Jurkat, Clone E6-1 (cell line): ENCODE data around the gene NYNRIN. TPM values are rescaled to one million over a fixed set of nuclear protein-coding genes. Genes with fewer than 3 reads are reported as not detected.
"Not testable (repeated sequence)": the region's sequence is repeated elsewhere in the genome, so short reads cannot be mapped to it uniquely, and the experiment has no call there.

Experiments used
- DNase-seq: peaks from one replicate; pipeline ENCODE4 v3.0.0-alpha.2; 2011; ENCODE audit warnings: low read depth, low spot score
- H3K4me3 ChIP-seq: 2 replicates; pipeline ENCODE4 v1.5.1; 2011; ENCODE audit warnings: mild to moderate bottlenecking, low read length, control low read depth, moderate library complexity
- polyA plus RNA-seq: library from polyadenylated mRNA; unstranded; fragments of >200 nt; gene quantifications from one replicate; pipeline ENCODE4 v1.2.1, GENCODE V29; 2012; ENCODE audit warnings: missing spikeins; ENCODE audit not compliant: insufficient read length, insufficient read depth

Gene NYNRIN
- polyA plus RNA-seq = 1.4 TPM

DNA sequence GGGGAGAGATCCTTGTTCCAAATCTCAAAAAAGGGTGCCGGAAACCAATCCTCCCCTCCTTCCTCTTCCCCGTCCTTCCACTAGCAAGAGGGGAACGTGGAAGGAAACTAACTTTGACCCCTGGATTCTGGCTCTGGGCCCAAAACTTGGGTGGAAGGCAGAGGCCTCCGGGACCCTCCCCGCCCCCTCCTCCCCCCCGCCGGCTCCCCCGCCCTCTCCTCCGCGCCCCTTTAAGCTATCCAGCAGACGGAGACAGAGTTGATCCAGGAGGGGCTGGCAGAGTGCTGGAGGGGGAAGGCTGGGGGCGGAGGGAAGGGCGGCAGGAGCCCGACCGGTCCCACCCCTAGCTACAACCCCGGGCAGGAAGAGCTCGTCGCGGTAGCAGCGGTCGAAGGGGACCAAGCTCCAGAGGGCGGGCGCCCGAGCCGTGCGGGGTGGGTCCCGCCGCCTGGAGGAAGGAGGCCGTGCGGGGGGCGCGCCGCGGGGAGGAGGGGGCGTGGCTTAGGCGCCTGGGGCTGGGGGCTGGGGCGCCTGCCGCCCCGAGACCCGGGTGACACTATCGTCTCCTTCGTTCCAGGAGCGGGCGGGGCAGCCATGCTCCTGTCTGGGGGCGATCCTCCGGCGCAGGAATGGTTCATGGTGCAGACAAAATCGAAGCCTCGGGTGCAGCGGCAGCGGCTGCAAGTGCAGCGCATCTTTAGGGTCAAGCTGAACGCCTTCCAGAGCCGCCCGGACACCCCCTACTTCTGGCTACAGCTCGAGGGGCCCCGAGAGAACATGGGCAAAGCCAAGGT, at the start of gene NYNRIN:
Gene NYNRIN, plus strand, starts transcription at position 351 of the 794 bp plus-strand sequence. Its CDS starts 244 bp downstream, at position 595.
- no peak for DNase-seq
- H3K4me3 ChIP-seq = no peak within 1 kb of the TSS

DNA sequence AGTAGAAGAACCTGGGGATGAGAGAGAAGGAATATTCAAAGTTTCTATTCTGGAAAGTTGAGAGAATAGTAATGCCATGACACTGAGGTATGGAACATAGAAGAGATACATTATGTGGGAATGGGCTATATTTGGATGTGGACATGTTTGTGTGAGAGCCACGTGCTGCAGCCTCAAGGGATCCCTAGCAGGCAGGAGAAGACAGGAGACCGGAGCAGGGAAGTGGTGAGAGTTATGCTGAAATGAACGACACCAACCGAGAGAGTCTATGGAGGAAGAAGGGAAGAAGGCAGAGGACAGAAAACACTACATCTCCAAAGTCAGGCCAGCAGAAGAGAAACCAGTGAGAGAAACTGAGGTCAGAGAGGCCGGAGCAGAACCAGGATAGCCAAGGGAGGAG, 49.1 kb upstream of the NYNRIN start:
- no peak for DNase-seq
- H3K4me3 ChIP-seq = no peak overlapping the region

DNA sequence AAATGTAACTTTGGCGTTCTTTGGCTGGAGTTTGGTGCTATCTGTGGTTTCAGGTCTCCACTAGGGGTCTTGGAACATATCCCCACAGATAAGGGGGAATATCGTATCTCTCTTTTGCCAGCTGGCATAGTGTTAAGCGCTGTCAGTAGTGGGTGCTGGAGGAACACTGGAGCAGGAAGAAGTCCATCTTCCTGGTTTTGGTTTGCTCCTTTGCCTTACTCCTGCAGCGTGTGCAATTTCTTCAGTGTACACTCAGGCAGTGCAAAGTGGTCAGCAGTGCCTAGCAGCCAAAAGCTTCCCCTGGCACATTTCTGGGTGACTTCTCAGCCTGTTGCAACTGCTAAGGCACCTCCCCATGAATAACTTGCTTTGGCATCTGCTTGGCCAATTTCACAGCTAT, 47.3 kb upstream of the NYNRIN start:
- no peak overlapping the region for H3K4me3 ChIP-seq
- no peak for DNase-seq

DNA sequence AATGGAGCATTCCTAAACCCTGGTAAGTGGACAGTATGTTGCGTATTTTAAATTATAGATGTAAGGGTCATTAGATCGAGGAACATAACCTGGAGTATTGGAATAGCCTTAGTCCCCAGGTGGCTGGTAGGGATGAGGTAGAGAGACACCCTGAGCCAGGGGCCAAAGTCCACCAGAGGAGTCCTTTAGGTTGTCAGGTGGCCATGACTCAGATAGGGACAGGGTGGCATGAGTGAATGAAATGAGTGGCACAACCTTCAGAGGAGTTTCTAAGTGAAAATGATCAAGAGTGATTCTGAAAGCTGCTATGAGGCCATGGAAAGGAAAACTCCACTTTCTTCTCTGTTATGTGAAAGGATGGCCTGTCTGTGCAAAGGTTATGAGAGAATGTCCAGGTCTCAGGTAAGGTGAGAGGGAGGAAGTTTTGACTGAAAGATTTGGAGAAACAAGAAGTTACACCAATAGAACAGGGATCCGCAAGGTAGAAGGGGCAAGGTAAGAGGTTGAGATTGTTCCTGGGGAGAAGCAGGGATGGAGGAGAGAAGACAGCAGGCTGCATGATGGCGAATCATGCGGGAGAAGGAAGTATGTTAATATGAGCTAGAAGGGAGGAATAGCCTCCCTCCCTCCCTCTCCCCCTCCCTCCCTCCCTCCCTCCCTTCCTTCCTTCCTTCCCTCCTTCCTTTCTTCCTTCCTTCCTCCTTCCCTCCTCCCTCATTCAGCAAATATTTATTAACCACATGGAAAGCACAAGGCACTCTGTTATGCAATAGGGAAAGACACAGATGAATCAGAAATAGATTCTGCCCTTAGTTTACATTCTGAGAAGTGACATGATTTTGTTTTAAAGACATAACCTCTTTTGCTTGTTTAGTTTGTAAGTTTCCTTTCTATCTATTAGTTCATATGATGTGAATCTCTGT, 45.0 kb upstream of the NYNRIN start:
- no peak overlapping the region for H3K4me3 ChIP-seq
- DNase-seq = no peak

DNA sequence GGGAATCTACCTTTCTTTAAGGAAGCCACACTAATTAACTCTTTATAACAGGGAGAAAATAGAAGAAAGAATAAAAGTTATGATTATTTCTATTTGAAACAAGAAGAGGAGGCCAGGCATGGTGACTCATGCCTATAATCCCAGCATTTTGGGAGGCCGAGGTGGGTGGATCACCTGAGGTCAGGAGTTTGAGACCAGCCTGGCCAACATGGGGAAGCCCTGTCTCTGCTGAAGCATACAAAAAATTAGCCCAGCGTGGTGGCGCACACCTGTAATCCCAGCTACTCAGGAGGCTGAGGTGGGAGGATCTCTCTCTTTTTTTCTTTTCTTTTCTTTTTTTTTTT, 44.3 kb upstream of the NYNRIN start:
- not testable (repeated sequence) for H3K4me3 ChIP-seq, DNase-seq

DNA sequence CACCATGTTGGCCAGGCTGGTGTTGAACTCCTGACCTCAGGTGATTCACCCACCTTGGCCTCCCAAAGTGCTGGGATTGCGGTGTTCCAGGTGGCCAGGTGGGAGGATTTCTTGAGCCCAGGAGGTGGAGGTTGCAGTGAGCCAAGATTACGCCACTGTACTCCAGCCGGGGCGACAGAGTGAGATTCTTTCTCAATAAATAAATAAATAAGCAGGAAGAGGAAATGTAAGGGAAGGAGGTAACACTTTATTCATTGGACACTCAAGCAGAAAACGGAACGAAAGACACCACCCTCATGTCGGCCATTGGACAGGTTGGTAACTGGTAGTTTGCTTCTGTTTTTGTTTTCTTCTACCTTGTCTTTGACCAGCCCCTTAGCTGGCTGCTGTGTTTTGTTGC, 43.8 kb upstream of the NYNRIN start:
- no peak for DNase-seq
- no peak overlapping the region for H3K4me3 ChIP-seq

DNA sequence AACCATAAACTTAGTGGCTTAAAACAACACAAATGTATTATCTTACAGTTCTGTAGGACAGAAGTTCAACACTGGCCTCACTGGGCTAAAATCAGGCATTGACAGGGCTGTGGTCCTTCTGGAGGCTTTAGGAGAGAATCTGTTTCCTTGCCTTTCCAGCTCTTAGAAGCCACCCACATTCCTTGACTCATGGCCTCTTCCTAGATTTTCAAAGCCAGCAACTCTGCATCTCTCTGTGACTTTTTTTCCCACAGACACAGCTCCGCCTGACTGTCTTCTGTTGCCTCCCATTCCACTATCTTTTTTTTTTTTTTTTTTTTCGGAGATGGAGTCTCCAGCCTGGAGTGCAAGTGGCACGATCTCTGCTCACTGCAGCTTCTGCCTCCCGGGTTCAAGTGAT, 42.6 kb upstream of the NYNRIN start:
- no peak for DNase-seq
- H3K4me3 ChIP-seq = no peak overlapping the region

DNA sequence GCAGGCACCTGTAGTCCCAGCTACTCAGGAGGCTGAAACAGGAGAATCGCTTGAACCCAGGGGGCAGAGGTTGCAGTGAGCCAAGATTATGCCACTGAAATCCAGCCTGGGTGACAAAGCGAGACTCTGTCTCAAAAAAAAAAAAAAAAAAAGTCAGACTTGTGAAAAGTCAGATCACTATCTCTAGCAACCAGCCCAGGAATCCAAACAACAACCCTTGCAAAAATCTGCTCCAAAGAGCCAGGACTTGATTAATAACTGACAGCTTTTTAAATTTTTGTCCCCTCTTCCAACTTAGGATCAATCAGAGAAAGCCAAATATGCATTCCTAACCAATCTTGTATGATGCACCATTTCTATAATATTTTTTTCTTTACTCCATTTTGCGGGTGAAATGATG, 38.5 kb upstream of the NYNRIN start:
- H3K4me3 ChIP-seq = no peak overlapping the region
- no peak for DNase-seq

DNA sequence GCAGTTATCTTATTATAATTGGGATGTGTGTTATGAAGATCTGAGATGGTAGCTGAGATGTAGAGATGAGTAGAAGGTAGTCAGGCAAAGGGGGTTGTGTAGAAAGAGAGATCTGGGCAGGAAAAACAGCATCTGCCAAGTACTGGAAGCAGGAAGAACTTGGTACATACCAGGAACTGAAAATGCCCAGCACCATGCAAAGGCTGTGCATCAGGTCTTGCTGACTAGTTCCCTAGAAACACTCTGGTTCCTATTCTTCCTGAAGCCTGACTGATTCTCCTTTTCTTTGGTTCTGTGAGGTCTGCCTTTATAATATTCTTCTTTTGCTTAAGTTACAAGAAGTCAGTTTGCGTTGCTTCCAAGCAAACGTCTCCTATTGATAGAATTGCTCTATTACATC, 37.5 kb upstream of the NYNRIN start:
- no peak overlapping the region for H3K4me3 ChIP-seq
- DNase-seq = no peak

DNA sequence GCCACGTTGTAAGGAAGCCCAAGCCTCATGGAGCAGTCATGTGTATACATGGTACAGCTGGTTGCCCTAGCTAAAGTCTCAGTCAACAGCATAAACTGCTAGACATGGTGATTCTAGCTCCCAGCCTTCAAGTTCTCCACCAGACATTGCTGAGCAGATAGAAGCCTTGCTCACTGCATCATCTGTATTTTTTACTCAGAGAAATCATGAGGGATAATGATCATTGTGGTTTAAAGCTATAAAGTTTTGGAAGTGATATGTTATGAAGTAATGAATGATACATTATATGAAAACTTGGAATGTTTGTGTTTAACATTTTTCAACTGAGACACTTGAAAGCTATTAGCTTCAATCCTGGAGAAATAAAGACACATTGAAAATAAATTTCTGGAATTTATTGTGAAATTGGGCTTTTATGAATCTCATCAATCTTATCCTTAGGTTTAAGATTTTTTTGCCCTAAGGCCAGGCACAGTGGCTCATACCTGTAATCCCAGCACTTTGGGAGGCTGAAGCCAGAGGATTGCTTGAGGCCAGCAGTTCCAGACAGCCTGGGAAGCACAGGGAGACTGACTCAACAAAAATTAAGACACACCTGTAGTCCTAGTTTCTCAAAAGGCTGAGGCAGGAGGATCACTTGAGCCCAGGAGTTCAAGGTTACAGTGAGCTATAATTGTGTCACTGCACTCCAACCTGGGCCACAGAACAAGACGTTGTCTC, 36.4 kb upstream of the NYNRIN start:
- H3K4me3 ChIP-seq = no peak overlapping the region
- no peak for DNase-seq

DNA sequence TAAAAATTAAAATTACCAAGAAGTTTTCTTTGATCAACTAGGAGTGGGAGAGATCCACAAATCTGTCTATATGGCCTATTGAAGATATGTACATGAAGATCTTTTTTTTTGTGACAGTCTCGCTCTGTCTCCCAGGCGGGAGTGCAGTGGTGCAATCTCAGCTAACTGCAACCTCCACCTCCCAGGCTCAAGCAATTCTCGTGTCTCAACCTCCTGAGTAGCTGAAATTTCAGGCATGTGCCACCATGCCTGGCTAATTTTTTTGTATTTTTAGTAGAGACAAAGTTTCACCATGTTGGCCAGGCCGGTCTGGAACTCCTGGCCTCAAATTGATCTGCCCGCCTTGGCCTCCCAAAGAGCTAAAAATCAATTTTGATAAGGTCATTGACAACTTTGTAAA, 35.4 kb upstream of the NYNRIN start:
- H3K4me3 ChIP-seq = no peak overlapping the region
- DNase-seq = no peak

DNA sequence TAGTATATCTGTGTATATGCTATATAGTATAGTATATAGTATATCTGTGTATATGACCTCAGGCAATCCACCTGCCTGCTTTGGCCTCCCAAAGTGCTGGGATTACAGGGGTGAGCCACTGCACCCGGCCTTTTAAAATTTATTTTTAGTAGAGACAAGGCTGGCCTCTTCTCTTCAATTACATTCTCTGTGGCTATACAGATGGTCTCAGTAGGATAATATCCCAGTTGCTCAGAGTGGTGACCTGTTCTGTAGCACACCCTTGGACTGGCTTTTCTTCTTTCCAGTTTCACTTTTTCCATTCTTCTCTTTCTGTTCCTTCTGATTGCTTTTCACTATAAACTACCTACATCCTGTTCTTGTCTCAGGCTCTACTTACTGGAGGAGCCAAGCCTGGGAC, 34.0 kb upstream of the NYNRIN start:
- H3K4me3 ChIP-seq = no peak overlapping the region
- no peak for DNase-seq

DNA sequence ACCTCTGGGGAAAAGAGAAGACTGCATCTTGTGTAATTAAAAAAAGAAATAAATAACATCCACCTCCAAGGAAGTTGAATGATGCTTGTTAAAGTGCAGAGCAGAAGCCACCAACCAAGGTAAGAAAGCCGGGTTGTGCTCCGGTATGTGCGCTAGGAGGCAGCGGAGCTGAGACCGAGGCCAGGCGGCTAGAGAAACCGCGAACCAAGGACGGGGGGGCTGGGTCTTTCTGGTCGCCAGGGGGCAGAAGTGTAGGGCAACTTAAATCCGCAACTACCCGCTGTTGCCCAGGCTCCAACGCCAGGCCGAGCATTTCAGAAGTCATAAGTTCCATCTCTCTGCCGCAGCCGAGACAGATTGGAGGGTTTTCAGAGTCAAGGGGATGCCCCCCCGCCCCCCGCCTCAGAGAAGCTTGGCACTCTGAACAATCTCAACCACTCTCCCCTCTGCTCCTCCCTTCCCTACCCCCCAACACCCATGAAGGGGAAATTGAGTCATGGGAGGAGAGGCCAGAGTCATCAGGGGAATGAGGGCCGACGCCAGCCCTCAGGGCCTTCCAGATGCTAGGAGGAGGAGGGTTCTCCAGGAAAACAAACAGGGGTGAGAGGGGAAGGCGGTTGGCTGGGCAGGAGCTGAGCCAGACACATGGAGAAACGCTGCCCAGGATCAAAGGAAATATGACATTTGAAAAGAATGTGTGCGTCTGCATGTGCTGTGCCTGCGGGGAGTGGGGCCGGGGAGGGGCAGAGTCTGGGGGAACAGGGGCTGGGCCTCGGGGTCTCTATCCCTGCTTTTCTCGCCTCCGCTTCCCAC, 33.0 kb upstream of the NYNRIN start:
- peak overlapping the region; percentile 59 for H3K4me3 ChIP-seq
- peak; percentile 71 for DNase-seq

DNA sequence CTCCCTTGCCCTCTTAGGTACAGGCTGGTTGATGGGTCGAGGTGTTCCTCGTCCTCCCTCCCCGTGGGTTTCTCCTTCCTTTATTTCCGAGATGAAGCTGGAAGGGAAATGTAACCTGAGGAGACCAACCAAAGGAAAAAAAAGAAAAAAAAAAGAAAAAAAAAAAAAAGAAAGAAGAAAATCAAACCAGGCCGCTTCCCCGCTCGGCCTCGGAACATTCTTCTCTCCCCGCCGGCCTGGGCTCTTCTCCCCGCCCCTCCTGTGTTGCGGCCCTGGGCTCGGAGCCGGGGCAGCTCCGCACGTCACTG, 32.4 kb upstream of the NYNRIN start:
- H3K4me3 ChIP-seq = peak overlapping the region; percentile 59
- no peak for DNase-seq

DNA sequence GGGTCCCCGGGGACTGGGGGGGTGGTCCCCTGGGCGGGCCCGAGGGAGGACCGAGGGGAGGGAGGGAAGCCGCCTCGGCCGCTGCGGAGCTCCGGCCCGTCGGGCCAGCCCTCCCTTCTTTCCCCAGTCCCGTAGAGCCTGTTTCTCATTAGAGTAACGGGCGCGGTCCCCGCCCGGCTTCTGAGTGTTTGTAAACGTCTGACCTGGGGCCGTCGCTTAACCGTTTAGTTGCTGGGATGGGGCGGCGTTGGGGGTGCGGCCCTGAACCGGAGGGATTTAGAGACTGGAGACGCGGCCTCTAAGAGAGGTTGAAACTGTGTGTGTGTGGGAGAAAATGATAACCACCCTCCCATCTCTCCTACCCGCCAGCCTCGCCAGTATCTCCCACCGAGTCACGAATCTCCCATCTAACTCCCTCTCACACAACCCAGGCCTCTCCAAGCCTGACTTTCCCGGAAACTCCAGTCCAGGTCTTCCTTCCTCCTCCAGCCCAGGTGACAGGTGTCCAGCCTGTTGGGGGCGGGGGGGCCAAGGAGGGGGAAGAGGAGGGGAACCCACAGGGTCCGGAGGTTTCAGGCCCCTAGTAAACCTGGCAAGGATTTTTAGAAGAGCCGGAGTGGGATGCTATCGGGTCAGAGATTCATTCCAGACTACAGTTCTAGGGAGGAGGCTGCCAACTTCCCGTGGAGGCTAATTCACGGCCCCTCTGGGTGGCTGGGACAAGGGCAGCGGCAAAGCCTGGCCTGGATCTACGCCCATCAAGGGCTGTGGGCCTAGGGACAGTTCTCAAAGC, 31.9 kb upstream of the NYNRIN start:
- peak; percentile 75 for DNase-seq
- peak overlapping the region; percentile 59 for H3K4me3 ChIP-seq

DNA sequence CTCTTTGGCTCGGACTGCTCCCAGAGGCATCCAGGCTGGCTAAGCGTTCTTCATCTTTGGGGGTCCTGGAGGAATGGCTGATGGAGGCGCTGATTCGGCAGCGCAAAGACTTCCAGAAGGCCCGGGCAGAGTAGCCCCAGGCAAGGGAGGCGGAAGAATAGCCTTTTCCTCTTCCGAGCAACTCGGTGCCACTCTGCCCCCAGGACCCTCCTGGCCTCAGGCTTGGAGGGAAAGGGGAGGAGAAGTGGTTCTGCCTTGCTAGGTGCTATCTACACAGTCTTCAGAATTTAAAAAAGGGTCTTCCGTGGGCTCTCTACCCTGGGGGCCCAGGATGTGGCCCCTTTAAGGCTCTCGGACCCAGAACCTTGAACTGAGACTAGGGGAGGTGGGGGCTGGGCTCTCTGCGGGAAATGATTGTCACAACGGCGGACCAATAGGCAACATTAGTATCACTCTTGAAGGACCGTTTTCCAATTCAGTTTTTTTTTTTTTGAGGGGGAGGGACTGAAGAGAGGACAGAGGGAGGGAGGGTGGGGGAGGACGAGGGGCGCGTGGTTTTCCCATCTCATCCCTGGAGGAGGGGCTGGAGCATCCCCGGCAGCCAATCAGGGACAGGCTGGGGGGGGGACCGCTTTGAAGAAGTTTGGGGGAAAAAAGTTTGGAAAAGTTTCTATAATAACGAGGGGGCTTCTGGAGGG, 31.1 kb upstream of the NYNRIN start, which contains the start of gene NFATC4:
Gene NFATC4, plus strand, starts transcription at position 671 of the 698 bp plus-strand sequence. CDS start 157 bp downstream, outside the sequence.
- peak; percentile 78 for DNase-seq
- H3K4me3 ChIP-seq = peak within 1 kb of the TSS; percentile 59

DNA sequence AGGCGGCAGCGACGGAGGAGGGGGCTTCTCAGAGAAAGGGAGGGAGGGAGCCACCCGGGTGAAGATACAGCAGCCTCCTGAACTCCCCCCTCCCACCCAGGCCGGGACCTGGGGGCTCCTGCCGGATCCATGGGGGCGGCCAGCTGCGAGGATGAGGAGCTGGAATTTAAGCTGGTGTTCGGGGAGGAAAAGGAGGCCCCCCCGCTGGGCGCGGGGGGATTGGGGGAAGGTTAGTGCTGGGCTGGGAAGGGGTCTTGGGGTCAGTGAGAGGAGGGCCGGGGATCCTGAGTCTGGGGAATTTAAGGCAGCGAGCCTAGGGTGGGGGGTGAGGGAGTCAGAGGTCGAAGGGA, 30.6 kb upstream of the NYNRIN start:
- no peak for DNase-seq
- H3K4me3 ChIP-seq = peak overlapping the region; percentile 59
